ENCODE measurements around the gene TPRN. TPM values are rescaled to one million over a fixed set of nuclear protein-coding genes. Genes with fewer than 3 reads are reported as not detected.

Gene TPRN
- total and polyA plus RNA-seq, 9 of the 15 experiments (the other 6 are each of a cell fraction or from before 2014, with no cell fraction given): 0.31 to 31.9 (median 4.4) TPM

GRCh38 chr9:137188490-137189296 is 11.8 kb downstream of the TPRN start, which contains the start of the genes ANAPC2 and SSNA1 (continued):
- TF ChIP-seq CBX1 (IDR thresholded peaks at IDR 0.05; ENCODE audit: low read depth) (0 out of 2 replicates have a peak, but pooled peaks have one; percentile 23), E2F8 (IDR thresholded peaks at IDR 0.05; ENCODE audit: low read depth, partially characterized antibody) (peak; percentile 96), THAP7 (CRISPR knock-in tag; IDR thresholded peaks at IDR 0.05) (no peak), C11orf30 (IDR thresholded peaks at IDR 0.05; ENCODE audit: low read depth) (peak; percentile 100), RBM39 (optimal IDR thresholded peaks at IDR 0.05; ENCODE audit: low read depth, low read length) (no peak), PHB (CRISPR knock-in tag; IDR thresholded peaks at IDR 0.05) (no peak), MBD1 (CRISPR knock-in tag; IDR thresholded peaks at IDR 0.05) (no peak), ETS1 (conservative IDR thresholded peaks at IDR 0.05; ENCODE audit: control insufficient read depth, low read depth, low read length) (peak; percentile 88), FOSL1 (tag; conservative IDR thresholded peaks at IDR 0.05) (peak; percentile 77), RBBP5 (IDR thresholded peaks at IDR 0.05; ENCODE audit: borderline replicate concordance, insufficient read depth, low read length, poor library complexity, severe bottlenecking) (peak; percentile 92), ZNF174 (CRISPR knock-in tag; IDR thresholded peaks at IDR 0.05) (no peak), ZNF324 (CRISPR knock-in tag; IDR thresholded peaks at IDR 0.05) (no peak), KLF16 (IDR thresholded peaks at IDR 0.05) (no peak), RBM22 (IDR thresholded peaks at IDR 0.05; ENCODE audit: low read depth, low read length, poor library complexity, severe bottlenecking) (no peak), ZNF280B (CRISPR knock-in tag; IDR thresholded peaks at IDR 0.05) (no peak), ZNF124 (CRISPR knock-in tag; IDR thresholded peaks at IDR 0.05) (0 out of 2 replicates have a peak, but pooled peaks have one; percentile 19), TAF7 (tag; IDR thresholded peaks at IDR 0.05) (no peak), ETV1 (tag; conservative IDR thresholded peaks at IDR 0.05; ENCODE audit: low read depth) (no peak), ZNF57 (CRISPR knock-in tag; IDR thresholded peaks at IDR 0.05) (no peak), SRSF7 (optimal IDR thresholded peaks at IDR 0.05; ENCODE audit: low read depth, low read length) (no peak)
